Measurements from ENCODE around the gene COQ9. TPM values are rescaled to one million over a fixed set of nuclear protein-coding genes. Genes with fewer than 3 reads are reported as not detected.

The COQ9 gene
- total RNA-seq, 1 experiment from 2014 or later = 62.7 TPM

DNA sequence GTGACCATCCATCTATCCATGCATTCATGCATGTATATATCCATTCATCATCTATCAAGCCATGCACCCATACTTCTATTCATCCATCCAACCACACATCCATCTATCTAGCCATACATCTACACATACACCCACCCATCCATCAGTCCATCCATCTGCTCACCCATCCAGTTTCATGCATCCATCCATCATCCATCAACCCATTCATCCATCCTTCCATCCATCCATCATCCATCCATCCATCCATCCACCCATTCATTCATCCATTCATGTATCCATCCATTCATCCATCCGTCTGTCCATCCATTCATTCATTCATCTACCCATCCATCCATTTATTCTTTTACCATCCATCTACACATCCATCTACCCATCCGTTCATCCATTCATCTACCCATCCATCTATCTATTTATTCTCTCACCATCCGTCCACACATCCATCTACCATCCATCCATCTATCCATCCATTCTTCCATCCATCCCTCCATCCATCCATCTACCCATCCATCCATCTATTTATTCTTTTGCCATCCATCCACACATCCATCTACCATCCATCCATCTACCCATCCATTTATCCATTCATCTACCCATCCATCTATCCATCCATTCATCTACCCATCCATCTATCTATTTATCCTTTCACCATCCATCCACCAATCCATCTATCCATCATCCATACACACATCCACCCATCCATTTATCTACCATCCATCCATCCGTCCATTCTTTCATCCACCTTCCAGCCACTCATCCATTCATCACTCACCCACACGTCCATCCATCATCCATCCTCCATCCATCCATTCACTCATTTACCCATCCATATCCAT, 39.5 kb upstream of the COQ9 start:
- Histone ChIP-seq H3K79me2 (ENCODE audit: insufficient read depth, low read length) (no peaks in the 10 kb centered on the region), H2AFZ (ENCODE audit: low read depth, low read length, poor library complexity, severe bottlenecking) (no peak overlapping the region), H3K9me2 (ENCODE audit: insufficient read depth) (no peaks in the 10 kb centered on the region), H3K4me2 (ENCODE audit: low read length) (no peak overlapping the region), H3K4me1 (ENCODE audit: control insufficient read depth in 1 of 2, insufficient read depth in 2 of 2, low read length in 2 of 2) (no peaks in the 10 kb centered on the region), H3K27me3 (ENCODE audit: insufficient read depth, low read length) (peaks cover 13% of the 10 kb centered on the region; the same call in 1 of the 2 replicates), H3K36me3 (ENCODE audit: control insufficient read depth in 1 of 2, insufficient read depth in 2 of 2, low read length in 2 of 2) (no peaks in the 10 kb centered on the region), H3K27ac (ENCODE audit: low read depth, low read length) (no peak overlapping the region), H3K9me3 (ENCODE audit: control insufficient read depth in 1 of 2, insufficient read depth in 1 of 2, low read depth in 1 of 2, low read length in 2 of 2) (no peaks in the 10 kb centered on the region), H3K9ac (ENCODE audit: low read length) (no peak overlapping the region), H4K20me1 (ENCODE audit: insufficient read depth) (no peaks in the 10 kb centered on the region), H3K4me3 (replicated peaks in 1 of 2; ENCODE audit: low read depth in 1 of 2, low read length in 2 of 2) (no peak overlapping the region)
- no TSS peak for BruUV-seq (replicated peaks)
- ChIA-PET POLR2A (no interaction called here), RAD21 (ENCODE audit: low non-redundant PET in 1 of 2, low total read pairs in 2 of 2, uncharacterized antibody in 2 of 2, unreplicated experiment in 2 of 2) (no interaction called here), CTCF (interaction anchor here (1.2 kb wide), 1 partner anchor 9 kb away, joined by 3 read pairs; no protein-coding TSS in a partner anchor)
- intact Hi-C loops (cut with micrococcal nuclease) = no loop called here
- TF ChIP-seq ELF1 (IDR thresholded peaks at IDR 0.05; ENCODE audit: borderline replicate concordance, low read depth) (no peak), YY1 (IDR thresholded peaks at IDR 0.05; ENCODE audit: extremely low read depth, insufficient replicate concordance, low read depth, low read length) (no peak), EZH2phosphoT487 (IDR thresholded peaks at IDR 0.05; ENCODE audit: borderline replicate concordance) (no peak), EZH2 (IDR thresholded peaks at IDR 0.05) (no peak), CEBPB (IDR thresholded peaks at IDR 0.05; ENCODE audit: low read depth) (no peak), TCF7L2 (IDR thresholded peaks at IDR 0.05; ENCODE audit: borderline replicate concordance, extremely low read depth, insufficient read depth, insufficient read length) (no peak), POLR2AphosphoS5 (IDR thresholded peaks at IDR 0.05; ENCODE audit: low read depth, low read length) (no peak), SRF (IDR thresholded peaks at IDR 0.05; ENCODE audit: low read depth) (no peak)
- TF ChIP-seq, protein P1, sequence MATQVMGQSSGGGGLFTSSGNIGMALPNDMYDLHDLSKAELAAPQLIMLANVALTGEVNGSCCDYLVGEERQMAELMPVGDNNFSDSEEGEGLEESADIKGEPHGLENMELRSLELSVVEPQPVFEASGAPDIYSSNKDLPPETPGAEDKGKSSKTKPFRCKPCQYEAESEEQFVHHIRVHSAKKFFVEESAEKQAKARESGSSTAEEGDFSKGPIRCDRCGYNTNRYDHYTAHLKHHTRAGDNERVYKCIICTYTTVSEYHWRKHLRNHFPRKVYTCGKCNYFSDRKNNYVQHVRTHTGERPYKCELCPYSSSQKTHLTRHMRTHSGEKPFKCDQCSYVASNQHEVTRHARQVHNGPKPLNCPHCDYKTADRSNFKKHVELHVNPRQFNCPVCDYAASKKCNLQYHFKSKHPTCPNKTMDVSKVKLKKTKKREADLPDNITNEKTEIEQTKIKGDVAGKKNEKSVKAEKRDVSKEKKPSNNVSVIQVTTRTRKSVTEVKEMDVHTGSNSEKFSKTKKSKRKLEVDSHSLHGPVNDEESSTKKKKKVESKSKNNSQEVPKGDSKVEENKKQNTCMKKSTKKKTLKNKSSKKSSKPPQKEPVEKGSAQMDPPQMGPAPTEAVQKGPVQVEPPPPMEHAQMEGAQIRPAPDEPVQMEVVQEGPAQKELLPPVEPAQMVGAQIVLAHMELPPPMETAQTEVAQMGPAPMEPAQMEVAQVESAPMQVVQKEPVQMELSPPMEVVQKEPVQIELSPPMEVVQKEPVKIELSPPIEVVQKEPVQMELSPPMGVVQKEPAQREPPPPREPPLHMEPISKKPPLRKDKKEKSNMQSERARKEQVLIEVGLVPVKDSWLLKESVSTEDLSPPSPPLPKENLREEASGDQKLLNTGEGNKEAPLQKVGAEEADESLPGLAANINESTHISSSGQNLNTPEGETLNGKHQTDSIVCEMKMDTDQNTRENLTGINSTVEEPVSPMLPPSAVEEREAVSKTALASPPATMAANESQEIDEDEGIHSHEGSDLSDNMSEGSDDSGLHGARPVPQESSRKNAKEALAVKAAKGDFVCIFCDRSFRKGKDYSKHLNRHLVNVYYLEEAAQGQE (IDR thresholded peaks at IDR 0.05; ENCODE audit: low read depth) = no peak
- TF ChIP-seq, protein P2, sequence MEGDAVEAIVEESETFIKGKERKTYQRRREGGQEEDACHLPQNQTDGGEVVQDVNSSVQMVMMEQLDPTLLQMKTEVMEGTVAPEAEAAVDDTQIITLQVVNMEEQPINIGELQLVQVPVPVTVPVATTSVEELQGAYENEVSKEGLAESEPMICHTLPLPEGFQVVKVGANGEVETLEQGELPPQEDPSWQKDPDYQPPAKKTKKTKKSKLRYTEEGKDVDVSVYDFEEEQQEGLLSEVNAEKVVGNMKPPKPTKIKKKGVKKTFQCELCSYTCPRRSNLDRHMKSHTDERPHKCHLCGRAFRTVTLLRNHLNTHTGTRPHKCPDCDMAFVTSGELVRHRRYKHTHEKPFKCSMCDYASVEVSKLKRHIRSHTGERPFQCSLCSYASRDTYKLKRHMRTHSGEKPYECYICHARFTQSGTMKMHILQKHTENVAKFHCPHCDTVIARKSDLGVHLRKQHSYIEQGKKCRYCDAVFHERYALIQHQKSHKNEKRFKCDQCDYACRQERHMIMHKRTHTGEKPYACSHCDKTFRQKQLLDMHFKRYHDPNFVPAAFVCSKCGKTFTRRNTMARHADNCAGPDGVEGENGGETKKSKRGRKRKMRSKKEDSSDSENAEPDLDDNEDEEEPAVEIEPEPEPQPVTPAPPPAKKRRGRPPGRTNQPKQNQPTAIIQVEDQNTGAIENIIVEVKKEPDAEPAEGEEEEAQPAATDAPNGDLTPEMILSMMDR (IDR thresholded peaks at IDR 0.05 in 2 of 3, conservative IDR thresholded peaks at IDR 0.05 in 1 of 3; ENCODE audit: borderline replicate concordance in 1 of 3, insufficient read depth in 1 of 3, low read depth in 2 of 3, low read length in 2 of 3) = no peak
- no peak for ATAC-seq
- no peak for DNase-seq (ENCODE audit: low read depth, low spot score)
